ENCODE measurements around the gene PTPRG.
"Not testable (repeated sequence)": the region's sequence is repeated elsewhere in the genome, so short reads cannot be mapped to it uniquely, and the experiment has no call there.

Gene PTPRG

GRCh38 chr3:61714225-61714624 lies 152.9 kb downstream of the PTPRG start:
- H3K36me3 ChIP-seq (replicated peaks) = no peaks in the 10 kb centered on the region
- no peaks in the 10 kb centered on the region for H3K27me3 ChIP-seq (replicated peaks)
- in situ Hi-C loops (cut with HindIII; ENCODE audit: low pct_ligation_motif_present, low sequenced_read_pairs) = no loop called here
- DNase-seq = no peak
- H3K27ac ChIP-seq = no peak overlapping the region
- TF ChIP-seq, protein P1, sequence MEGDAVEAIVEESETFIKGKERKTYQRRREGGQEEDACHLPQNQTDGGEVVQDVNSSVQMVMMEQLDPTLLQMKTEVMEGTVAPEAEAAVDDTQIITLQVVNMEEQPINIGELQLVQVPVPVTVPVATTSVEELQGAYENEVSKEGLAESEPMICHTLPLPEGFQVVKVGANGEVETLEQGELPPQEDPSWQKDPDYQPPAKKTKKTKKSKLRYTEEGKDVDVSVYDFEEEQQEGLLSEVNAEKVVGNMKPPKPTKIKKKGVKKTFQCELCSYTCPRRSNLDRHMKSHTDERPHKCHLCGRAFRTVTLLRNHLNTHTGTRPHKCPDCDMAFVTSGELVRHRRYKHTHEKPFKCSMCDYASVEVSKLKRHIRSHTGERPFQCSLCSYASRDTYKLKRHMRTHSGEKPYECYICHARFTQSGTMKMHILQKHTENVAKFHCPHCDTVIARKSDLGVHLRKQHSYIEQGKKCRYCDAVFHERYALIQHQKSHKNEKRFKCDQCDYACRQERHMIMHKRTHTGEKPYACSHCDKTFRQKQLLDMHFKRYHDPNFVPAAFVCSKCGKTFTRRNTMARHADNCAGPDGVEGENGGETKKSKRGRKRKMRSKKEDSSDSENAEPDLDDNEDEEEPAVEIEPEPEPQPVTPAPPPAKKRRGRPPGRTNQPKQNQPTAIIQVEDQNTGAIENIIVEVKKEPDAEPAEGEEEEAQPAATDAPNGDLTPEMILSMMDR (IDR thresholded peaks at IDR 0.05; ENCODE audit: low read depth, low read length, missing control alignments) = no peak
- no peak overlapping the region for H3K4me3 ChIP-seq (ENCODE audit: low read depth, low read length)

DNA sequence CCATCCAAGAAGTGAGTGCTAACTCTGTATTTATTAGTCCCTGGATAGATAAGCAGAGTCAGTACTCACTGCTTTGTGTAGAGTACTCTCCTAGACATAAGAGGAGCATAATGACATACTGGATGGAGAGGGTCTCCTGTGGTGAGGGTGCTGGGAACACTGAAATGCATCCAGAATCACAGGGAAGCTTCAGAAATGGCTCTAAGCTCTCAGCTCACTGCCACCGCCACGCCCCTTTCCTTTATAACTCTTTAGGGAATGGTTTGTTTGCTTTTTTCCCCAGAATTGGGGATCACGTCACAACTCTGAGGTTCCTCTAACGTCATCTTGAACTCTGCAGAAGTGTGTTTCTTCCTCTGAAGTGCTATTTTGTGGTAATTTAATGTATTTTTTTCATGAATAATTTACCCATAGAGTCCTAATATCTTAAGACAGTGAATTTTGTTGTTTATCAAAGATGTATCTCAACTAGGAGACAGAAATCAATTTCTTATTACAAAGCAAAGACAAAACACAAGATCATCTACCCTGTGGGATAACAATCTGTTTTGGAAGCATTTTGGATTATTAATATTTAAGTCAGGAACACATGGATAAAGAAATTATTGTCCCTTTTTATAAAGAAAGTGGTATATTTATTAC lies 154.6 kb downstream of the PTPRG start:
- H3K27ac ChIP-seq = no peak overlapping the region
- H3K27me3 ChIP-seq (replicated peaks) = no peaks in the 10 kb centered on the region
- H3K4me3 ChIP-seq (ENCODE audit: low read depth, low read length) = no peak overlapping the region
- in situ Hi-C loops (cut with HindIII; ENCODE audit: low pct_ligation_motif_present, low sequenced_read_pairs) = no loop called here
- TF ChIP-seq, protein P1 (IDR thresholded peaks at IDR 0.05; ENCODE audit: low read depth, low read length, missing control alignments) = no peak
- no peaks in the 10 kb centered on the region for H3K36me3 ChIP-seq (replicated peaks)
- no peak for DNase-seq

- H3K27me3 ChIP-seq (replicated peaks); H3K36me3 ChIP-seq (replicated peaks); H3K27ac ChIP-seq; DNase-seq; in situ Hi-C loops (cut with HindIII; ENCODE audit: low pct_ligation_motif_present, low sequenced_read_pairs); H3K4me3 ChIP-seq (ENCODE audit: low read depth, low read length): not testable (repeated sequence)
These were observed 155.3 kb downstream of the PTPRG start for GRCh38 chr3:61716693-61717092.

DNA sequence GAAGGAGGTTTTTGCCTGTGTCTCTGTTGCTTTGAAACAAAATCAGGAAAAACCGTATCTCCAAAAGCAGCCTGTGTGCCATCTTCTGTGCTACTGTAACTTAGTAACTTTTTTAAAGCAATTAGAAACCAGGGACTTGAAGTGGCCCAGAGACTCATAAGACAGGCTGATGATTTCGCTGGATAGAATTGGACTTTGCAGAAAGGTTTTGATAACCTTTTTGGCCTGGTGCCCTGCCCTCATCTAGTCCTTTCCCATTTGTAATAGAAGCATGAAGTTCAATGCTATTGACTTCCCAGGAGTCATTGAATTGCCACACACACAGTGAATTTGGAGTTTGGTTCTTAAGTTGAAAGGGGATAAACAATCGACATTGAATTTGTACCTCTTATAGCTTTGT lies 157.2 kb downstream of the PTPRG start:
- Histone ChIP-seq H3K27ac (no peak overlapping the region), H3K4me3 (ENCODE audit: low read depth, low read length) (no peak overlapping the region), H3K36me3 (replicated peaks) (no peaks in the 10 kb centered on the region), H3K27me3 (replicated peaks) (no peaks in the 10 kb centered on the region)
- DNase-seq = no peak
- TF ChIP-seq, protein P1 (IDR thresholded peaks at IDR 0.05; ENCODE audit: low read depth, low read length, missing control alignments) = no peak
- in situ Hi-C loops (cut with HindIII; ENCODE audit: low pct_ligation_motif_present, low sequenced_read_pairs) = no loop called here

DNA sequence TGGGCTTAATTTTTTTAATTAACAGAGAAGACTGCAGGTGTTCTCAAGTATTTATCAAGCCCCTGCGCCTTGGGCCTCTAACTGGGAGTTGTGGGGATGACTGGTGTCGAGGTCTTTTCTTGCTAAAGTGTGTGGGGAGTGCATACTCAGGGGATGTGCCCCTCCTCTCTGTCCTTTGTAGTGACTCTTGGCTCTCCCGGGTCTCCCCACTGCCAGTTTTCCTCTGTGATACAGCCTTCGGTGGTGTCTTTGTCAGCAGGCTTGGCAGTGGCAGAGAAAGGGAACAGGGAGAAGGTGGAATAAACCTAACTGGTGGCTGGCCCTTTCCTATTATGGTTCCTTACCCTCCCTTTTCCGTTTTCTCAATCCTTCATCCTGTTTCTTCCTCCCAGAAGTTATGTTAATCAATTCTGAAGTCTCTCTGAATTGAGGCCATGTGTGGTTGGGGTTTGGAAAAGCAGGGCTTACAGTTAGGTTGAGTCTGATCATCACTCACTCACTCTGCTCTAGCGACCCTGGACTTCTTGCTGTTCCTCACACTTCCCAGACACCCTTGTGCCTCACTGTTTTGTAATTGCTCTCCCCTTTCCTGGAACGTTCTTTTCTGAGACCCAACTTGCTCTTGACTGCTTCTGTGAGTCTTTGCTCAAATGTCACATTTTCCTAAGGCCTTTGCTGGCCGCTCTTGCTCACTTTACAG lies 158.1 kb downstream of the PTPRG start:
- Histone ChIP-seq H3K27me3 (replicated peaks) (no peaks in the 10 kb centered on the region), H3K27ac (no peak overlapping the region), H3K4me3 (ENCODE audit: low read depth, low read length) (no peak overlapping the region), H3K36me3 (replicated peaks) (no peaks in the 10 kb centered on the region)
- TF ChIP-seq, protein P1 (IDR thresholded peaks at IDR 0.05; ENCODE audit: low read depth, low read length, missing control alignments) = no peak
- DNase-seq = no peak
- in situ Hi-C loops (cut with HindIII; ENCODE audit: low pct_ligation_motif_present, low sequenced_read_pairs) = no loop called here

- H3K36me3 ChIP-seq (replicated peaks) = no peaks in the 10 kb centered on the region
- in situ Hi-C loops (cut with HindIII; ENCODE audit: low pct_ligation_motif_present, low sequenced_read_pairs) = no loop called here
- no peak for DNase-seq
- no peaks in the 10 kb centered on the region for H3K27me3 ChIP-seq (replicated peaks)
- TF ChIP-seq, protein P1 (IDR thresholded peaks at IDR 0.05; ENCODE audit: low read depth, low read length, missing control alignments) = no peak
- H3K27ac ChIP-seq = no peak overlapping the region
- H3K4me3 ChIP-seq (ENCODE audit: low read depth, low read length) = no peak overlapping the region
These were observed 161.7 kb downstream of the PTPRG start for GRCh38 chr3:61723038-61723437.

Data from brain microvascular endothelial cell (primary cell).